CMK (cell line): ENCODE results near the gene CAMKV.
"Not testable (repeated sequence)": the region's sequence is repeated elsewhere in the genome, so short reads cannot be mapped to it uniquely, and the experiment has no call there.

ENCODE experiments used
- DNase-seq: peaks from one replicate; pipeline ENCODE4 v3.0.0-alpha.2; 2010; ENCODE audit warnings: low read depth

The CAMKV gene

DNA sequence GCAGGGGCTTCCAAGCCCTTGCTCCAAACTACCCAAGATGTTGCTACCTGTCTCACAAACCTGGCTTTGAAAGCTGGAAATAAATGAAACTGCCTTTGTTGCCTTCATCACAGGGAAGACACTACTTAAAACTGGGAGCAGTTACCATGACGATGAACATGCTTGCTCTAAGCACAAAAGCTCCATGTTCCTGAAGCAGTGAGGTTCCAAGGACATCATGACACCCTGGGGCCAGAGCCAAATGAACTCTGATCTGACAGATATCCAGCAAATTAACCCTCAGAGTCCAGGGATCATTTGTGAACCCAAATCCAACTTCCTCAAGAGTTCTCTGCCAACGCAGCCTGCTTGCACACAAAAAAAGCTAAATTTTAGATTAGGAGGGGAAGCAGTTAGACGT is 24.0 kb downstream of the CAMKV start:
- no peak for DNase-seq

DNA sequence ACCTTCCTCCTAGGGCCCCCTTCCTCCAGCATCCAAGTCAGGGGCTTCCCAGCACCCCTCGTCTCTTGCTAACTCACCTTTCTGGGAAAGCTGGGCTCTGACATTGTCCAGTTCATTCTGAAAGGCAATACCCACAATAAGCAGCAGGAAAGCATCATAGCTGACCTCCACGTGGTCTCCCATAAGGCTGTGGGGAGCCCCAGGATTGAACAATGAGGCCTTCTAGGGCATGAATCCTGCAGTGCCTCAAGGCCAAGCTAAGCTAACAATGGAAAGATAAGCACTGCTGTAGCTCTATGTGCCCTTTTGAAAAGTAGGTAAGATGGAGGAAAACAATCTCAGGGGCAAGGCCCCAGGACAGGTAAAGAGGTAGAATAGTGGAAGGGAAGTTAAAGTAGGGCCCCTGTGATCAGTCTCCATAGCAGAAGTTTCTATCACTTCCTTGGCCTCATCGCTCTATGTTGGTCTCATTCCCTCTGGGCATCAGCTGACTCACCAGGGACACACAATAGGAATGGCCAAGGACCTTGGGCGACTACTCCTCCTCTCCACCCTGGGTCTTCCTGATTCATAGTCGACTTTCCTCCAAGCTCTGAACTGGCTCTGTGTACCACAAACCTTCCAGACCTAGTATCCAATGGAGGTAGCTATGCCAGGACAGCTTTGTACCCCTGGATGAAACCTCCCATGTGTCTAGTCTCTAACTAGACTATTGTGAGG is 25.1 kb downstream of the CAMKV start:
- no peak for DNase-seq

DNA sequence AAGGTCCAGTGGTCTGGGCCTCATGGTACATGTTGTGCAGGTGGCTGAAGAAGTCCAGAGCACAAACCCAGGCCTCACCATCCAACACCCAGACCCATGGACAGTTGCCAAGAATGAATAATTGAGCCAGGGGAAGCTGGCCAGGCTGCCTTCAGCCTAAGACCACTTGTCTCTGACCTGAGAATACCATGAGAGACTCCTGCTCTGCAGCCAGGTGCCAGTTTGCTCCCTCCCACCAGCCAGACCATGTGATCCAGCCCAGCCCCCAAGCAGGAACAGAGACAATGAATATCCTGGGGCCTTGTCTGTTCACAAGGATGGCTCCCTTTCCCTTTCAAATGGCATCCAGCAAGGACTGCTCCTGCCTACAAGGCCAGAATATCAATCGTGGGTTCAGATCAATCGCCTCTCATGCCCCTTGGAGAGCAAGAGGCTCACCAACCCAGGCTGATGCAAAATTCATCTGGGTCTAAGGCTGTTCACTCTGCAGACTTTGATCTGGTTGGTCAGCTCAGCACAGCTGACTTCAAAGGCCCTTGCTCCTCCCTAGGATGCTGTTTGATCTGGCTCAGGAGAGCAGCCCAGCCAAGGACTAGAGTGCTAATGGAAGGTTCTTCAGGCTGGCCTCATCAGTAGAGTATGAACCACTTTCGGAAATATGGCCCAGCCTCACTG is 26.7 kb downstream of the CAMKV start:
- no peak for DNase-seq

DNA sequence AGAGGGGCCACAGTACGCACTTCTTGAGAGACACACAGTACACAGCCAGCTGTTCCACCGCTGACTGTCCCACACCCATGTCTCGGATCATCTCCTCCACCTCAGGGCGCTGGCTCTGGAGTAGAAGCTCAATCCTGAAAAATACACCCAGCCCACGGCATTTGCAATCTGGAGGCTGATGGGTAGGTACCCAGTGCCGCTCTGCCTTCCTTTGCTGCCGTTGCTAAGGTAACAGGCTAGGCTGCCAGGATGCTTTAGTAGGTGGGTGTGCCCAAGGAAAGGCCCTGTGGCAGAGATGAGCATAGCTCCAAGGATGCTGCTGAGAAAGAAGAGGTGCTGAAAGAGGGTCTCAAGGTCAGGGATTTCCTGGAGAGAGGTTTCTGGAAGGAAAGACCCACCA is 27.9 kb downstream of the CAMKV start:
- DNase-seq = no peak

DNA sequence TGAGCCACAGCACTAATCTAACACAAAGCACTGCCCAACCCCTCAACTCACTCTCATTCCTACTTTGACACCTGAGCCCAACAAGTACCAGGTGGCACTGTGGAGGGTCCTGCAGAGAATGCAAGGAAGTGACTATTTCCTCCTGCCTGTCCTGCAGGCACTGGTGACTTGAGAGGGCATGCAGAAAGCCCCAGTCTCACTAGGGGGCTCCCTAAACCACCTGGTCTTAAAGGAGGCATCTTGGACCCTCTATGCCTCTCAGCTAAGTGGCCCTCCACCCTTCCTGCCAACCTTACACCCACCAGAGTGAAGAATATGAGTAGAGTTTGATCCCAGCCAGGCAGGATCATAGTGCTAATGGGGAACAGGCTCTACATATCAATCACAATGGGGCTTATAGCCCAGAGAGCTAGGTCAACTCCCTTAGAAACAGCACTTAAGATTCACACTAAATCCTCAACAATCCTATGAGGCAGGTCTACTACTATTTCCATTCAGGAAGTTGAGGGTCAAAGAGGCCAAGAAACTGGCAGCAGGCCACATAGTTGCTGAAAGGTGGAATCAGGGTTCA is 28.5 kb downstream of the CAMKV start:
- peak; percentile 49 for DNase-seq

DNA sequence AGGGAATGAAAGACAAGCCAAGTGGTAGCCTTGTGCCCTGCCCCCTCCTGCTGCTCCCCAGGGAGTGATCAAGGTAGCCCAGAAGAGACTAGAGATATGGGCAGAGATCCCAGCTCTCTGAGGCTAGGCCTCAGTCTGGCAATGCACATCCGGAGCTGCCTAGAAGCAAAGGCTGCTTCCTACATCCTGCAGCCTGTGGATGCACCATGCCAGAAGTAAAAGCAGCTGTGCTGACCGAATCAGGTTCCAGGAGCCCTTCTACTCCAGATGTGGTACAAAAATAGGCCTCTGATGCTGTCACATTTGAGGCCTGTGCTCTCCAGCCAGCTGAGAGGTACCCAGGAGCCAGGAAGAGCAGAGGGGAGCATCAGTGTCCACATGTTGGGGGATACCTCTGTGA is 29.3 kb downstream of the CAMKV start:
- no peak for DNase-seq

DNA sequence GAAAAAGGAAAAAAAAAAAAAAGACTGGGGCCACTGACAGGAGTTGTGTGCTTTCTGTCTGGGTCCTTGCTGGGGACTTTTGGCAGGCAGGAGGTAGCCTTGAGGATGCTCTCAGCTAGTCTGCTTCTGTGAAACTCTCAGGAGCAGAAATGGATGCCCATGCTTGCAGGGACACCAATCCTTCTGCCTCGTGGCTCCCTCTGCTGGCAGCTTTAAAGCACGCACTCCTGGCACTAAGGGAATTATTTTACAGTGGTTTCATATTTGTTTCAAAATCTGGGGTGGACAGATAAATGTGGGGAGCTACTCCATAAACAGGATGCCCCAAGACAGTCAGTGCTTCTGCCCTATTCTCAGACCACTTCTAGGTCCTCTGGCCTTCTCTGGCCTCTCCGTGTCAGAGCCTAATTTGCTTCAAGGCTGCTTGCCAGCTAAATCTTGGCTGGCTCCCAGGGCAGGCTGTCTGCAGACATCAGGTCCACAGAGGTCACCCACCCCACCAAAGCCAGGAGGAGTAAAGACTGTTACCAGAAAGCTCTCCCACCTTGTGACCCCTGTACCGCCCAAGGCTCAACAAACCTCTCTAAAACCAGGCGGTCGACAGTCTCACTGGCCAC is 30.4 kb downstream of the CAMKV start:
- DNase-seq = peak; percentile 54

DNA sequence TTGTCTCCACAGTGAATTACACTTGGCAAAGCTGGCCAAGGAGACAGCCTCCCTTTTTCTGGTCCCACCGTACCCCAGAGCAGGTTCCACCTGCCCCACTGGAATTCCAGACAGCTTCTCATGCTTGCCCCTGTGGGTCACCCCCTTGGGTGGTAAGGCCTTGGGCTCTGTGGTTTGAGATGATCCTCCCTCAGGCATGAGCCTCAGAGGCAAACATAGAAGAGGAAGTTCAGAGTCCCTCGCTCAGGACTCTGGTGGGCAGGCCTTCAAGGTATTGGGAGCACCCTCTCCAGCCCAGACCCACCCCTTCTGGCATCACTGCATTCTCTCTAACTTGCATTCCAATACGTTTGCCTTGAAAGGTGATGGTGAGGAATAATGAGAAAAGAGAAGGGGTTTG is 38.4 kb downstream of the CAMKV start:
- no peak for DNase-seq

DNA sequence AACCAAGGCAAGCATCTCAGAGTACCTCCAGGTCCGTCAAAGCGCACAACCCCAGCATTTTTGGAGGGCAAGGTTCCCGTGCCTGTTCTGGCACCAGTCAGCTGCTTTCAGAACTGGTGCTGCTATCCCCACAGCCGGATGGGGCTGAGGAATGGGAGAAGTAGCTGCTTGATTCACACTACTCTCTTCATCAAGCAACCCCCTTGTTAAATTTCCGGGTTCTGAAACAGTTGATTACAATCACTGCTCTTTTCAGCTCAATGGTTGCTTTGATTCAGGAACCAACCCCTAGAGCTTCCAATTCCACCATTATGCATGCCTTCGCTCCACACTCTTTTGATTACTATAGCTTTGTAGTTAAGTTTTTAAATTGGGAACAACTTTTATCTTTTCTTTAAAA is 43.7 kb downstream of the CAMKV start:
- DNase-seq = no peak

DNA sequence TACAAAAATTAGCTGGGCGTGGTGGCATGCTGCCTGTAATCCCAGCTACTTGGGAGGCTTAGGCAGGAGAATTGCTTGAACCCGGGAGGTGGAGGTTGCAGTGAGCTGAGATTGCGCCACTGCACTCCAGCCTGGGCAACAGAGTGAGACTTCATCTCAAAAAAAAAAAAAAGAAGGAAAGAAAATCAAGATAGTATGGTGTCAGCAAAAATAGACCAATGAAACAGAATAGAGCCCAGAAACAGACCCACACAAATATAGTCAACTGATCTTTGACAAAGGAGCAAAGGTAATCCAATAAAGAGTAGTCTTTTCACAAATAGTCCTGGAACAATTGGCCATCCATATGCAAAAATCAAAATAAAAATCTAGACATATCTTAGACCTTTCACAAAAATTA is 46.6 kb downstream of the CAMKV start:
- DNase-seq = not testable (repeated sequence)

DNA sequence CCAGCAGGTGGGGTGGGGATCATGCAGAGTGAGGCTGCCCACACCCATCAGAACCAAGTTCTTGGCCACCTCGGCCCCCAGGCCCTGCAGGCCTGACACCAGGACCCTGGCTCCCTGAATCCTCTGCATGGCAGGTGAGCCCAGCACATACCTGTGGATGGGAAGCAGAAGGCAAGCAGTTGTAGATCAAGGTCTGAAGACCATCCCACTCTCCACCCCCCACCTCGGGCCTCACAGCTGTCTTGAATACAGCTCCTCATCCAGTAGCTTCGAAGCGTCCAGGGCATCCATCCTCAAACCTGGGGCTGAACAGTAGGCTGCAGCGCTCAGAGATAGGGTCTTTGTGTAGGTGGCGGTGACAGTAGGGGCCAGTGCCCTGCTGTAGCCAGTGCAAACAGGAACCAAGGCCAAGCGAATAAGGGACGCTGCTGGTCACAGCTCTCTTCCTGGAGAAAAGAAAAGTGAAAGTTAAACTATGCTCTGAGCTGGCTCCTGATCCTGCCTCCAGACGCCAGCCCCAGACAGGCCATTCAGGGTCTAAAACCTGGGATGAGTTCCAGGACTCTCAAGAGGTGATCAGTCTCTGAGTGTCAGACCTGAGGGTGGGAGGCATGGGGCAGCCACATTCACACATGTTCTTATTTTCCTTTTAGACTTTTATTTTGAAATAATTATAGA is 56.1 kb downstream of the CAMKV start, which contains the start of gene UBA7:
TSS of gene UBA7 (minus strand) at position 457 of the 678 bp plus-strand sequence. CDS start at position 291, 166 bp downstream.
- DNase-seq = no peak

DNA sequence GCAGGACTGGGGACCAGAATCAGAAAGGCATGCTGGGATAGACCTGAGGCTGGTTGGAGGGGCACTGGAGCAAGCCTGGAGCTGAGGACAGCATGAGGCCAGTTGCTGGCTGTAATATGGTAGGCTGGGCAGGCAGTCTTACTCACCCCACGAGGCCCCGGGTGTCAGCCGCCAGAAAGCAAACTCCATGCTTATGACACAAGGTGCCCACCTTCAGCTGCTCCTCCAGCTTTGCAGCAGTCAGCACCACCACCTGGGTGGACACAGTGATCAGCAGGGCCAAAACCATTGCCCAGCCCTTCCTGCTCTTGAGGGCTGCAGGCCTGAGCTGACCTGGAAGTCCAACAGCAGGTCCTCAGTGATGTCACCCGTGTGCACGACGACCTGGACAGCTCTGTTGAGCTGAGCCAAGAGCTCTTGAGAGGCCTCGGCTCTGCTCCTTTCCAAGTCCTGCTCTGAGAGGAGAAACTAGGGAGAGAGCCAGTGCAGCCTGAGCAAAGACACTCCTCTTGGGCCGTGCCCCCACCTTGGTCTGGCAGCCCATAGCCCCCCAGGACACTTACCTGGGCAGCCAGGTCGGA is 56.7 kb downstream of the CAMKV start:
- DNase-seq = no peak
